Medulla oblongata (tissue), 1 donor: ENCODE data around the gene TIAM2.
"Not testable (repeated sequence)": the region's sequence is repeated elsewhere in the genome, so short reads cannot be mapped to it uniquely, and the experiment has no call there.

Source experiments
- DNase-seq: peaks from one replicate; pipeline ENCODE4 v3.0.0-alpha.2; 2015; ENCODE audit errors: extremely low spot score

TIAM2 gene

DNA sequence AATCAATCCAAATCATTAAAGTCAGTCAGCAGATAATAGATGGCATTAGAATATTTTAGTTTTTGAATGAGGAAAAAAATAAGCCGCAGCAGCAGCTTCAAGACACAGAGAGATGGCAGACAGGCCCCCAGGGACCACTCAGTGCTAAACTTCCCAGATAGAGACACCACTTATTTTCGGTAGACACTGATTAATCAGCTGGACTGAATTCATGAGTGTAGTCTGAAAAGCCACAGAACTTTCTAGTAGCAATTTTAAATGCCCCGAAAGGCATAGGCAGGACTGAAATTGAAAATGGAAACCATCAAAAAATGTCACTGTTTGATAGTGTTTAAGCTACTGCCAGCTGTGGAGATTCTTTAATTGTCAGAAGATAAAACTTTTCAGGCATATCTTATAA lies 265.6 kb downstream of the TIAM2 start:
- no peak for DNase-seq

DNA sequence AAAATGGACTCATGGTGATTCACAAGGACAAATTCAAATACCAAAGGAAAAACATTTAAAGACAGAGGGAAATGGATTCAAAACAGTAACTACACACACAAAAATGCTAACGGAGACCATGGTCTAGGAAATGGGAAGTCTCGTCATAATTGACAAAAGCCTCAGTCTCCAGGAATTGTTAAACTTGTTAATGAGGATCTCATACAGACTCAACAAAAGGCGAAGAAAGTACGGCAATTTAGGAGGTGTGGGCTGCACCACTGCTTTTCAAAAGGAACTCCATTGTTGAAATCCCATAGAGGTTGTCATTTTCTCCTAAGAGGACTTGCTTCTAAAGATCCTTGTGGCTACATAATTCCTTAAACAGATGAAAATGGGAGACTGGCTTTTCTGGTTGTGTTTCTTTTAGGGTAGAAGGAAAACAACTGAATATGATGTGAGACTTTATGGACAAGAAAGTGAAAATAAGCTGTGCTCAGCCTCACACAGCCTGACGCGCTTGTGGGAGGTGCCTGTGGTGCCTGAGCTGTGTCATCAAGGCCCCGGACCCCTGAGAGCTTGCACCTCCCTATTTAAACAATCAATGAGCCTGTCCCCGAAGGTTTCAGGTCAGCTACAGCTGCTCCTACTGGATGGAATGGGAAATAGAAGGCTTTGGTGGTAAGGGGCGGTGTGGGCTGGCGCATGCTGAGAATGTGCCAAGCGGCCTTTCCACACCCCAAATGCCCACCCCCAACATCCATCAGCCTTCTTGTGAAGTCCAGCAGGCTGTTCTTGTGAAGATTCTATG lies 266.2 kb downstream of the TIAM2 start:
- no peak for DNase-seq

DNA sequence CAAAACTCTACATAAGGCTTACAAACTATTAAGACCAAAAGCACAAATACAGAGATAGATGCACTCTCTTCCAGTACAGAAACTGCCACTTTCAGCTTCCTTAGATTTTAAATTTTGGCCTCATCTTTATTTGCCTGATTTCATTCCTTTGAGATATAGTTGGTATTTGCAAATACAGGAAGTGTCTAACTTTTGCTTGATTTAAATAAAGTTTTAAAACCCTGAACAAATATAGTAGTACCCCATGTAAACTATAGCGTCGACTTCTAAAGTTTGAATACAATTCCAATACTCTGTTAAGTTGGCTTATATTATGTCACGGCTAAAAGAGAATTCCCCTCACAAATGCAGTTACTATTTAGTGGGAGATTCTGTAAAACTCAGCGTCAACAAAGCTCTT lies 267.5 kb downstream of the TIAM2 start:
- no peak for DNase-seq

DNA sequence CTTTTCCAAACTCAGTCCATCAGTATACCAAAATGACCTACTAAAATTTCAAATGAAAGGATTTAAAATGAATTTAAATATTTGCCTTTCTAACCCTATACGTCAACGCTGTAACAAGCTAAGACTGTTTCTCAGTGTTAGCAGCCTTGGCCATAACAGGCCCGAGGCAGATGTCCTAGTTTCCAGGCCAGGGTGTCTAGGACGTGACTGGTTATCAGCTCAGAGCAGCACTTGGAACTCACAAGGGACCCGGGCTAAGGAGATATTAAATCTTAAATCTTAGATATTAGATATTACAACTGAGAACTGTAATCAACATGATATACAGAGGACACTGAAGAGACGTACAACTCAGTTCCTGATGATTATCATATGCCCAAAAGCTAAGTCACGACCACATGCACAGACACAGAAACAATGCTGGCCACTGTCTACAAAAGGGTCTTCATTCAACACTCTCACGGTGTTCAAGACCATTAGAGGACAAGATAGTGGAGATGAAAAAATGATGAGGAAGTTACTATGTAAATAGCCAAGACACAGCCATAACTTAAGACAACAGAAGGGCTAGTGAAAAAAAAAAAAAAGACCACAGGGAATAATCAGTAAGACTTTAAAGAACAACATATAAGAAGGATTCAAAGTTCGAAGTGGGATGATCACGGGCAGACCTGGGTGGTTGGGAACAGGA lies 268.4 kb downstream of the TIAM2 start, which contains the start of gene CLDN20:
Gene CLDN20, plus strand, starts transcription at position 641 of the 691 bp plus-strand sequence. CDS start 11,707 bp downstream, outside the sequence.
- DNase-seq = no peak

DNA sequence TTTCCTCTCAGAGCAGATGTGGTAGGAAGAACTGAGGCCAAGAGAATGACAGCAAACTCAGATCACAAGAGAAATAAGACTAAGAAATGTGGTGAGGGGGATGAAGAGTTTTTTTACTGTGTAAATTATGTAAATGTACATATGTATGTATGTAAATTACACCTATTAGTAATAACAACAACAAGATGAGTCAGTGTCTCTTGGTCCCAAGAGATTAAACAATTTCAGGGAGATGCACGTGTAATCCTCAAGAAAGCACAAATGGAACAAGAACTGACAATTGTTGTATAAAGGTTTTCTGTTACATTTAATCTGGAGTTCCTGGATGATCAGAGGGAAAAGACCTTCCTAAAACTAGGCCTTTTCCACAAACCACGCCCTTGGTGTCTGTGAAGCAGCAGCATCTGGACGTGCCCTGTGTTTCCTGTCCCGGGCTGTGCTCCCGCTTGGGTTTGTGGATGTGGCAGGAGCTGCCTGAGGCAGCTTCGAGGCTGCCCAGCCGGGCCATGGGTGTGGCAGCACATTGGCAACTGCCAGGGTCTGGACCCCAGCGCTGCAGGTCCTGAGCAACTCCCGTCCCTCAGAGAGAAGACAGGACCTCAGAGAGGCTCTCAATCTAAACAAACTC lies 269.7 kb downstream of the TIAM2 start:
- DNase-seq = no peak

DNA sequence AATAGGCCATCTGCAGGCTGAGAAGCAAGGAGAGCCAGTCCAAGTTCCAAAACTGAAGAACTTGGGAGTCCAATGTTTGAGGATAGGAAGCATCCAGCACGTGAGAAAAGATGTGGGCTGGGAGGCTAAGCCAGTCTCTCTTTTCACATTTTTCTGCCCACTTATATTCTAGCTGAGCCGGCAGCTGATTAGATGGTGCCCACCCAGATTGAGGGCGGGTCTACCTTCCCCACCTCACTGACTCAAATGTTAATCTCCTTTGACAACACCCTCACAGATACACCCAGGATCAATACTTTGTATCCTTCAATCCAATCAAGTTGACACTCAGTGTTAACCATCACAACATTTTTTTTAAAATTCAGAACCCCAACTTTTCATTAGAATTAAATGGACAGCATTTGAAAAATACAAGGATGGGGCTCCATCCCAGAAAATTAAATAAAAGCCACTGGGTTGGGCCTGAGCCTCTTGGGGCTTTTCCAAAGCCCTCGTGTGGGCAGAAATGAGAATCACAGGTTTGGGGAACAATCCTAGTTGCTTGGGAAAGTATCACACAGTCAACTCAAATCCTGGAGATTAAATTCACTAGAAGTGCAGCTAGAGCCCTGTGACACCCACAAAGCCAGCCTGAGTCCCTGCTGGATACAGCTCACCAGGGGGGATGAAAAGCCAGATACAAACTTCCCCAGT lies 270.9 kb downstream of the TIAM2 start:
- no peak for DNase-seq

DNA sequence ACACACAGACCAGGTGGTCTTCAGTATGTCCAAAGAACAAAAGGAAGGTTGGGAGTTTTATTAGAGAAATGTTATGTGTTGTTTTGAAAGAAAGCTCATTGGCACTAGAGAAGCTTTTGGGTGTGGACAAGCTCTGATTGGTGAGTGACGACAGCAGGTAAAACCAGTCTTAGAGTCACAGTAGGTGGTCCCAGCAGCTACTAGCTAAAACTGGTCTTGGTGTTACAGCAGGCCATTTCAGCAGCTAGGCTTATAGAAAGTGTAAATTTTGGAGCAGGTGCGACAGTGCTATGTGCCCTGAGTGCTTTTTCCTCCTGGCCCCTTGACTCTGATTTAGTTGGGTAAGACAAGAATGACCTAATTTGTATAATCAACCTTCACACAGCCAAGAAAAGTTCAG lies 272.3 kb downstream of the TIAM2 start:
- no peak for DNase-seq

DNA sequence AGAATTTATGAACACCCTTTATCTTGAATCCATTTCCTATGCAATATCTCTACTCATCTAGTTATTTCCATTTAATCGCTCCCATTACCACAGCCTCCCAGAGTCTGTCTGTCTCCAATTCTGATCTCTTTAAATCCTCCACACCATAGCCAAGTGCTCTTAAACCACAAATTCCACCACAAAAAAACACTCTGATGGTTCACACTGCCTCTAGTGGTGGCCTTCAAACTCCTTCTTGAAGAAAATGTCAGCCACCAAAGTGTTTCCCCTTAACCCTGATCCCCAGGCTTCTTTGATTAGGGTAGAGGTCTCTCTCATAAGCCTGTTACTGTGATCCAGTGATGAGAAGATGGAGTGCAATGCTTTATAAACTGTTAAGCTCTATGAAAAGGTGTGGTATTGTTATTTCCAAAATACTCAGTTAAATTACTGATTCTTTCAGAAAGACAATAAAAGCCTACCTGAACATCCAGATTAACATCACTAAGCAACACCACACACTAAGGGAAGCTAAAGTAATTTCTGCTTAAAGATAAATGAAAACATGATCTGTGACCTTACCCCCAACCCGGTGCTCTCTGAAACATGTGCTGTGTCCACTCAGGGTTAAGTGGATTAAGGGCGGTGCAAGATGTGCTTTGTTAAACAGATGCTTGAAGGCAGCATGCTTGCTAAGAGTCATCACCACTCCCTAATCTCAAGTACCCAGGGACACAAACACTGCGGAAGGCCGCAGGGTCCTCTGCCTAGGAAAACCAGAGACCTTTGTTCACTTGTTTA lies 273.2 kb downstream of the TIAM2 start:
- DNase-seq = not testable (repeated sequence)

DNA sequence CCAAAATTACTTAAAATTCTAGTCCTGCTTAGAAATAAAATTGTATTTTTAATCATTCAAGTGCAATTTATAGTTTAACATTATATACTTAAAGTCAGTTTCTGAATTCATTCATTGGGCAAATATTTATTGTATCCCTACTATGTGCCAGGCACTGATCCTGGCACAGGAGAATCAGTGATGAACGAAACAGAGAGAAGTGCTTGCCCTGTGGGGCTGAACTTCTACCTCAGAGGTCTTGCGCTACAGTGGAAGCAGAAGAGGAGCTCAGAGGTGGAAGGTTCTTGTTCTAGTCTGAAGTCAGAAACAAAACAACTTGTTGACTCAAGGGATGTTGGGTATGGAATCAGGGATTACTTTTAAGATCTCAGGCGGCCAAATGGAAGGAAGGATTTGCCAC lies 274.6 kb downstream of the TIAM2 start:
- DNase-seq = no peak

DNA sequence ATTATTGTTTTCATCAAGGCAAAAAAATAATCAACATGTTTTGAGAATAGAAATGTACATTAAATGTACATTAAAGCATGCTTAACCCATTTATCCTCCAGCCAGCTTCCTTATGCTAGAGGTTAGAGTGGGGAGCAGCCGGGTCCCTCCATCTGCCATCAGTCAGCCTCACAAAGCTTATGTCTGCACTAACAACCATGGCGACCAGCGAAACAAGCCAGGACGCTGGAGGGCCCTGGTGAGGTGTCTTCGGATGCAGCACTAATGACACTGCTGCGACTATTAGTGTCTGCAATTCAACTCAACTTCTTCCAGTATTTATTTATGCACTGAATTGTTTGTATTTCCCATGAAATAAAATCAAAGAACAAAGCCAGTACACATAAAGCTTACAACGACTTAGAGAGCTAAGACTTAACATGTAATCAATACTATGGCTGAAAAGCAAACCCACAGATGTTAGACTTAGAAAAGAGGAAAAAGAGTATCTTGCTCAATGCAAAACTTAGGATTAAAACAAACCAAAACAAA lies 275.5 kb downstream of the TIAM2 start:
- DNase-seq = peak; percentile 48

DNA sequence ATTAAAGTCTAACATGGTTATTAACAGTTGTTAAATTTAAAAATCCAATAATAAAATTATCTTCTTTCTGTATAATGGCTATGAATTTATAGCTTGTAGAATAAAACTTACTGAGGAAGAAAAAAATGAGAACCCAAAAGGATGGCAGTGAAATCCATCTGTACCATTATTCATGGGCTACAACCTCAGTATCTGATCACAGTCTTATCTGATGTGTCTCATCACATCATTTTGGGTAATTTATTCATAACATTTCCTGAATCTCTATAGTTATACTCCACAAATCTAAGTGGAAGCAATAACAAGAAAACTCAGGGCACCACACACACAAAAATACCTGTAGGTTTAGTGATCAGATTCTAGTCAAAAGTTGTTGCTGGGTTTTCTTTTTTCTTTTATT lies 276.0 kb downstream of the TIAM2 start:
- DNase-seq = no peak

DNA sequence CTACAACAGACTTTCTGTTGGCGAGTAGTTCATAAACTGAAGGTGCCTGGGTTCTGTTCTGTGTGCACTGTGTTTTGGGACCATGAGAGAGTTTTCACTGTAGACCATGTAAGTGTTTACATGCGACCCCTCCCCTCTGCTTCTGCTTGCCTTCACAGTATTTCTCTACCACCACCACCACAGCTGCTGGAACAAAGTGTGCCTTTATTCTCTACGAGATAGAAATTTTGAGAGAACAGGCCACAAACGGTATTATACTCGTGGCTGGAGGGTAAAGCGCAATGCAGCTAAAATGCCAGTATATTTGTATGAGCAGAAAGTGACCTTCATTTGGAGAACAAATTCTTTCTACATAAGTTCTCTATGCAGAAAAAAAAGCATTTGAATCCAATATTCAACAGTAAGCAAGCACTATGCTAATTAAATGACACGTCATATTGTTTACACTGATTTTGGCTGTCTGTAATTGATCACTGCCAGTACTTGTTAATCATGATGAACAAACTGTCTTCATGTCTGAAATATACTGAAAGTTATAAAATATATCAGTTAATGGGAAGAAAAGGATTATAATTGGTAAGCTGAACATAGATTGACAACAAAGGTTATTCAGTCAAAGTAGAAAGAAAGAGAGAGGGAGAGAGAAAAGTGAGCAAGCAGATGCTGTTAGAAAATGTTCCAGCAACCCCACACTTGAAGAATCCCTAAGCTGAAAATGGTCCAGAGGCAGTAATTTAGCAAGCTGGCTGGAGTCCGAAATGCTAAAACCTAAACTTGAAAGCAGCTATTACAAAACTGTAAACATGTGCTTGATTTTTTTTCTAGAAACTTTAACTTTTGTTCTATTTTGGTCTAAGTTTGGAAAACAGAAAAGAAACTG lies 277.5 kb downstream of the TIAM2 start:
- peak; percentile 67 for DNase-seq

DNA sequence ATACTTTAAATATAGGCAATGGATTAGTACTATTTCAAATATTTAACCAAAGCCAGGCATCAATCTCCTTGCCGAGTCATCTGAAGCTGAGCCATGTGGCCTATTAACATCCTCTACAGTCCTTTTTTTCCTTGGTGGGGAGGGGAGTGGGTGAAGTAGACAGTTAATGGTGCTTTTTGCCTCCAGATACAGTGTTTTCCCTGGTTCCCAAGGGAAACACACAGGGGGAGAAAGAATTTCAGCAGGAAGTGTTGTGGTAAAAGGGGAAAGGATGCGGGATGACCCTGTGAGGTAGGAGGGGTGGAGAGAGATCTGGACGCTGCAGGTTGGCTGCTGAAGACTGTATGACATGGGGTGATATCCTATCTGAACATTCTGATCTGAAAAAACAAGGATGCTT lies 278.3 kb downstream of the TIAM2 start:
- peak; percentile 57 for DNase-seq

DNA sequence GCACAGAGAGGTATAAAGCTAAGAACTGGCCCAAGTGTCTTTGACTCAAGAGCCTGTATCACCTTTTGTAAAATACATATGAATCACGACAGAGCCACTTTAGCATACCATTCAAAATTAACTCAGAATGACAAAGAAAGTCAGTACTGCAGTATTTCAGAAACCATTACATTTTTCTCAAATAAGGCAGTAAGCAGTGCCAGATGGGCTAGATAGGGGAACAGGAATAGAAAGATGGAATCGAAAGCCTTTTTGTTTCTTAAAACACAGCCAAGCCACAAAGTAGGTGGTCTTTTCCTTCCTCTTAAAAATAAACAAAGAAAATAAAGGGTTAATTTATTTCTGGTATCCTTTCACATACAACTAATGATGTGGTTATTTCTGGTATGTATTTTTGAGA lies 279.0 kb downstream of the TIAM2 start:
- no peak for DNase-seq

DNA sequence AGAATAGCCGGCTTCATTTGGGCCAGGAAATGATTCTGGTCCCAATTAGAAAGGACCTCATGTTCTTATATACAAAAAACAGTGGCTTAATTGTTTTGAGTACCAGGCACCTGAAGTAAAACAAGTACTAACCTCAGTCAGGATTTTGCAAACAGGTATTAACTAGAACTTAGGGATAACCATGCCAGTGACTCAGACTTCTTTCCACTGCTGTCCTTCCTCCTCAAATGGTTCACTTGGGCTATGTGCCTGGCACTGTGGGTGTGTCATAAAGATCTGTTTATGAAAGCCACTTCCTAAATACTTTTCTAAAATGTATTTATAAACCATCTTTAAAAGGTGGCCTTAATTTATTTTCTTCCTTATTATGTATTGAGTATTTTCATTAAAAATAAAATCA lies 279.4 kb downstream of the TIAM2 start:
- DNase-seq = no peak

DNA sequence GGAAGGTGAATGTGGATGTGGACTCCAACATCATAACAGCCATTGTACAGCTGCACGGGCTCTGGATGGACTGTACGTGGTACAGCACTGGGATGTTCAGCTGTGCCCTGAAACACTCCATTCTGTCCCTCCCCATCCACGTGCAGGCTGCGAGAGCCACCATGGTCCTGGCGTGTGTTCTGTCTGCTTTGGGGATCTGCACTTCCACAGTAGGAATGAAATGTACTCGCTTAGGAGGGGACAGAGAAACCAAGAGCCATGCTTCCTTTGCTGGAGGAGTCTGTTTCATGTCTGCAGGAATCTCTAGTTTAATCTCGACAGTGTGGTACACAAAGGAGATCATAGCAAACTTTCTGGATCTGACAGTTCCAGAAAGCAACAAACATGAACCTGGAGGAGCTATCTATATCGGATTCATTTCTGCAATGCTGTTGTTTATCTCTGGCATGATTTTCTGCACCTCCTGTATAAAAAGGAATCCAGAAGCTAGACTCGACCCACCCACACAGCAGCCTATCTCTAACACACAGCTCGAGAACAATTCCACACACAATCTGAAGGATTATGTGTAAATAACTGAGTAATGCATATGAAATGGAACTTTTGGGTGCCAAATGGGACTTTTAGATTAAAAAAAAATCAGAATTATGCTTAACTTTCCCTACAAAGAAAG lies 280.8 kb downstream of the TIAM2 start:
- DNase-seq = peak; percentile 44

DNA sequence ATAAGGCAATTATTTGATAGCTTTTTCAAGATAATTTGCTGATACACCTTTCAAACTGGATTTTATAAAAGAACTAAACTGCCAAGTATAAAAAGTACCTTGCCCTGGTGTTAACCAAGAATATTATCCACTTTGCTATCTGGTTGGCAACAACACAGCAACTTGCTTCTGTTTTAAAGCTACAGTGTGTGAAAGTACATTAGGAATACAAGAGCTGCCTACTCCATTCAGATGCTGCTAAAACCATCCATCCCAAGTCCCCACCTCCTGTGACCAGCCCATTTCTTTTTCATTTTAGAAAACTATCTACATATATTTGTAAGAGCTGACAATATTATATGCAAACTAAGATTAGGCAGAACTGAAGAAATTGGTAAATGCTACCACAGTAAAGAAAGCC lies 281.5 kb downstream of the TIAM2 start:
- no peak for DNase-seq

DNA sequence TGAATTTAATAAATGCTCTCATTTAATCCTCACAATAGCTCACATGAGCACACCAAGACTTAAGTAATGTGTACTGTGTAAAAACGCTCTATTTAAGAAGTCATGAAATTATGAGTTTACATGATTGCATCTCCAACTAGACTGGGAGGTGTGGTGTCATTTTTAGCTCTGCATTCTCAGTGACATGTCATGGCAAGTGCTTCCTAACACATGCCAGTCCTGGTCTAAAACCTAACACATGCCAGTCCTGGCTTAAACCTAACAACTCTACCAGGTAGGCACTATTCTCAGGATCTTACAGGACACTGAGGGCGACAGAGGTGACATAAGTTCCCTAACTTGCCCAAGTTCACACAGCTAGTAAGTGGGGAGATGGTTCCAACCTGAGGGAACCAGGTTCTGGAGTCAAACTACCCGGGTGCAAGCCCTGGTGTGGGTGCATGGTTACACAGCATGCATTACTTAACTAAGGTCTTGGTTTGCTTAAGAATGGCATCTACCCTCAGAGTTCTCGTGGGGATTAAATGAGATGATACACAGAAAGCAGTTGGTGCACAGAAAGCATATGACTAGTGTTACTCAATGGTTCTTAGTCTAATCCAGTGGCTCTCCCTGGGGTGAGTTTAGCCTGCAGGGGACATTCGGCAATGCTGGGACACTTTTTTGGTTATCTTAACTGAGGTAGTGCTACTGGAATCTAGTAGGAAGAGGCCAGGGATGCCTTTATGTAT lies 283.4 kb downstream of the TIAM2 start:
- no peak for DNase-seq

DNA sequence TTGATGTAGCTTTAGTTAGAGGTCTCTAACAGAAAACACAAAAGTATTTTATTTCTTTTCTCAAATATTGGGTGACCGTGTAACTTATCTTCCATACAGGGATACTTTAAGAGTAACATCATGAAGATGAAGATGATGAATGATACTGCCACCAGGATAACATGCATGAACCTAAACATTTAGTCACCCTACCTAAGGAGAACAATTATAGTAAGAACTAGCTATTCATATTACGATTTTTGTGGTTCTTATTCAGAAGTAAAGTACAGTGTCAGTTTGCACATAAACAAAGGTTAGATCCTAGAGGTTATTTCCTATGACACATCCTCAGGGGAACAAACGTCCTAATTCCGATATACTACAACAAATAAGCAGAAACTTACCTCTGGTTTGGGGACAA lies 289.7 kb downstream of the TIAM2 start:
- no peak for DNase-seq
